HL-60 (cell line): ENCODE data around the gene IQCK.

Experiments used
- DNase-seq, 2 experiments: peaks; one replicate each; pipeline ENCODE4 v3.0.0-alpha.2; 2010 to 2020; ENCODE audit warnings: low read depth in 1 of 2, low spot score in 1 of 2
- H3K27ac ChIP-seq: fragments of 250-450 bp; sonication (Bioruptor Pico); replicated peaks from 2 replicates; pipeline ENCODE4 v1.5.1; 2020; ENCODE audit warnings: mild to moderate bottlenecking, moderate library complexity
- H3K27me3 ChIP-seq: fragments of 250-450 bp; sonication (Bioruptor Pico); 2 replicates; pipeline ENCODE4 v1.5.1; 2021; ENCODE audit warnings: mild to moderate bottlenecking, moderate library complexity; ENCODE audit not compliant: insufficient read depth, poor library complexity, severe bottlenecking
- H3K4me3 ChIP-seq: replicated peaks from 2 replicates; pipeline ENCODE4 v1.5.1; 2011; ENCODE audit warnings: mild to moderate bottlenecking, control low read depth, low read length; ENCODE audit not compliant: insufficient read depth
- CTCF ChIP-seq: IDR thresholded peaks from one replicate; pipeline ENCODE4 v1.5.1; 2011; ENCODE audit warnings: low read length, control low read depth, inconsistent platforms; ENCODE audit not compliant: insufficient read depth
- GABPA ChIP-seq: IDR thresholded peaks from 2 replicates; pipeline ENCODE4 v1.6.1; 2012; ENCODE audit warnings: low read depth
- POLR2AphosphoS5 ChIP-seq: IDR thresholded peaks from 2 replicates; pipeline ENCODE4 v1.6.1; 2012; ENCODE audit warnings: low read depth
- REST ChIP-seq: IDR thresholded peaks from 2 replicates; pipeline ENCODE4 v1.6.1; 2012; ENCODE audit warnings: low read depth; ENCODE audit not compliant: insufficient replicate concordance
- SPI1 ChIP-seq: IDR thresholded peaks from 2 replicates; pipeline ENCODE4 v1.6.1; 2012; ENCODE audit warnings: low read depth, mild to moderate bottlenecking, borderline replicate concordance

Gene IQCK

GRCh38 chr16:19748389-19749168, 30.5 kb downstream of the IQCK start:
- Histone ChIP-seq H3K27ac (no peak overlapping the region), H3K4me3 (no peak overlapping the region), H3K27me3 (no peaks in the 10 kb centered on the region)
- TF ChIP-seq CTCF (no peak), POLR2AphosphoS5 (no peak), SPI1 (no peak), GABPA (no peak), REST (no peak)
- no peak for DNase-seq

DNA sequence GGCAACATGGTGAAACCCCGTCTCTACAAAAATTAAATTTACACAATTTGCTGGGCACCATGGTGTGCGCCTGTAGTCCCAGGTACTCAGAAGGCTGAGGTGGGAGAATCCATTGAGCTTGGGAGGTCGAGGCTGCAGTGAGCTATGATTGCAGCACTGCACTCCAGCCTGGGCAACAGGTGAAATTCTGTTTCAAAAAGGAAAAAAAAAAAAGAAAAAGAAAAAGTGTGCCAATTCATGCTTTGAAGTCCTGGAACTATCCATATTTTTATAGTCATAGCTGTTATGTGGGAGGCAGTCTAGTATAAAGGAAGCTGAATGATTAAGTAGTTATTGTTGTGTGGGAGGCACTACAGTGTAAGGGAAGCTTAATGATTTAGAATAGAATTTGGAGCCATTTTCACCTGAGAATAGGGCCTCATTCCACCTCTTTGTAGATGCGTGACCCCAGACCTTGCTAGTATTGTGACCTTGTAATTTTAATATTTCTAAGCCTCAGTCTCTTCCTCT, 31.6 kb downstream of the IQCK start:
- Histone ChIP-seq H3K27me3 (no peaks in the 10 kb centered on the region), H3K4me3 (no peak overlapping the region), H3K27ac (no peak overlapping the region)
- TF ChIP-seq CTCF = no peak
- no peak for TF ChIP-seq GABPA
- TF ChIP-seq POLR2AphosphoS5 = no peak
- no peak for TF ChIP-seq SPI1
- no peak for TF ChIP-seq REST
- no peak for DNase-seq

- H3K4me3 ChIP-seq = no peak overlapping the region
- DNase-seq = no peak
- TF ChIP-seq CTCF (no peak), POLR2AphosphoS5 (no peak), SPI1 (no peak), GABPA (no peak), REST (no peak)
- no peak overlapping the region for H3K27ac ChIP-seq
- H3K27me3 ChIP-seq = no peaks in the 10 kb centered on the region
Observed at GRCh38 chr16:19751478-19752385, 33.7 kb downstream of the IQCK start.
